HG03460 (cell line): ENCODE data around the gene KDM1B.
"Not testable (repeated sequence)": the region's sequence is repeated elsewhere in the genome, so short reads cannot be mapped to it uniquely, and the experiment has no call there.

Experiments used
- ATAC-seq: cut with Tn5 transposase; IDR thresholded peaks from one replicate; pipeline ENCODE4 v1.9.1; 2021; ENCODE audit not compliant: unreplicated experiment

KDM1B gene

GRCh38 chr6:18227166-18227565, 71.9 kb downstream of the KDM1B start:
- not testable (repeated sequence) for ATAC-seq

- not testable (repeated sequence) for ATAC-seq
Observed at GRCh38 chr6:18228590-18228989, 73.4 kb downstream of the KDM1B start.

GRCh38 chr6:18231856-18232255, 76.6 kb downstream of the KDM1B start:
- ATAC-seq = not testable (repeated sequence)

- not testable (repeated sequence) for ATAC-seq
Observed at GRCh38 chr6:18233770-18234169, 78.5 kb downstream of the KDM1B start.

GRCh38 chr6:18234564-18234963, 79.3 kb downstream of the KDM1B start:
- ATAC-seq = no peak

- ATAC-seq = no peak
Observed at GRCh38 chr6:18235524-18235923, 80.3 kb downstream of the KDM1B start.

GRCh38 chr6:18237167-18237566, 81.9 kb downstream of the KDM1B start:
- no peak for ATAC-seq

GRCh38 chr6:18240230-18240629, 85.0 kb downstream of the KDM1B start:
- ATAC-seq = no peak

GRCh38 chr6:18241208-18242038, 86.2 kb downstream of the KDM1B start:
- ATAC-seq = no peak

- ATAC-seq = no peak
Observed at GRCh38 chr6:18242062-18242851, 87.0 kb downstream of the KDM1B start.

GRCh38 chr6:18243302-18243893, 88.2 kb downstream of the KDM1B start:
- ATAC-seq = no peak

GRCh38 chr6:18244251-18244650, 89.0 kb downstream of the KDM1B start:
- ATAC-seq = no peak

GRCh38 chr6:18245079-18245478, 89.9 kb downstream of the KDM1B start:
- no peak for ATAC-seq

- no peak for ATAC-seq
Observed at GRCh38 chr6:18245642-18246041, 90.4 kb downstream of the KDM1B start.

- ATAC-seq = no peak
Observed at GRCh38 chr6:18246205-18246604, 91.0 kb downstream of the KDM1B start.

GRCh38 chr6:18247002-18247401, 91.8 kb downstream of the KDM1B start:
- no peak for ATAC-seq

GRCh38 chr6:18248698-18249097, 93.5 kb downstream of the KDM1B start:
- ATAC-seq = no peak

GRCh38 chr6:18249271-18249670, 94.0 kb downstream of the KDM1B start:
- ATAC-seq = no peak

GRCh38 chr6:18253635-18254034, 98.4 kb downstream of the KDM1B start:
- no peak for ATAC-seq

- ATAC-seq = no peak
Observed at GRCh38 chr6:18254793-18255192, 99.6 kb downstream of the KDM1B start.

- no peak for ATAC-seq
Observed at GRCh38 chr6:18259675-18260447, 104.6 kb downstream of the KDM1B start.
